ENCODE results near the gene CAND1.
A peak's percentile ranks its signal among the peaks of the same experiment; 100 is the strongest.

CAND1 gene

DNA sequence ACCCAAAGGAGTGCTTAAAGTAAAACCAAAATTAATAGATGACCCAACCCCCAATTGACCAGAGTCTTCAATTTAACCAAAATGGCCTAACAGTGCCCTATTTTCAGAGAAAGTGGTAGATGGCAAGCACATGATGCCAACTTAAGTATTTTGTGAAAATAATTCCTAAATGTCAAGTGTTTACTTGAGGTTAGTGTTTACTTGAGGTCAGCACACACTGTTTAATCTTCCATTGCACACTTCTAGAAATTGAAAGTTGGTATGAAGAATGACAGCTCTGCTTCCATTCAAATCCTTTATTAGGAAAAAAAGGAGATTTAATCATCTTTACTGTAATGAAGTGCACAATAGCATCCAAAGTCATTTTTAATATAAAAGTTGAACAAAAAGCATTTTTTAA lies 25.9 kb upstream of the CAND1 start:
- no peak for TF ChIP-seq CTCF (IDR thresholded peaks at IDR 0.05; ENCODE audit: insufficient read depth, low read depth, low read length, missing control alignments)
- H3K4me3 ChIP-seq (ENCODE audit: low read depth, low read length) = no peak overlapping the region
- no peak for DNase-seq (ENCODE audit: low read depth)

- DNase-seq (ENCODE audit: low read depth) = no peak
- TF ChIP-seq CTCF (IDR thresholded peaks at IDR 0.05; ENCODE audit: insufficient read depth, low read depth, low read length, missing control alignments) = no peak
- no peak overlapping the region for H3K4me3 ChIP-seq (ENCODE audit: low read depth, low read length)
These were observed 23.6 kb upstream of the CAND1 start for GRCh38 chr12:67245571-67245970.

- TF ChIP-seq CTCF (IDR thresholded peaks at IDR 0.05; ENCODE audit: insufficient read depth, low read depth, low read length, missing control alignments) = no peak
- no peak overlapping the region for H3K4me3 ChIP-seq (ENCODE audit: low read depth, low read length)
- no peak for DNase-seq (ENCODE audit: low read depth)
These were observed 18.1 kb upstream of the CAND1 start for GRCh38 chr12:67251012-67251411.

DNA sequence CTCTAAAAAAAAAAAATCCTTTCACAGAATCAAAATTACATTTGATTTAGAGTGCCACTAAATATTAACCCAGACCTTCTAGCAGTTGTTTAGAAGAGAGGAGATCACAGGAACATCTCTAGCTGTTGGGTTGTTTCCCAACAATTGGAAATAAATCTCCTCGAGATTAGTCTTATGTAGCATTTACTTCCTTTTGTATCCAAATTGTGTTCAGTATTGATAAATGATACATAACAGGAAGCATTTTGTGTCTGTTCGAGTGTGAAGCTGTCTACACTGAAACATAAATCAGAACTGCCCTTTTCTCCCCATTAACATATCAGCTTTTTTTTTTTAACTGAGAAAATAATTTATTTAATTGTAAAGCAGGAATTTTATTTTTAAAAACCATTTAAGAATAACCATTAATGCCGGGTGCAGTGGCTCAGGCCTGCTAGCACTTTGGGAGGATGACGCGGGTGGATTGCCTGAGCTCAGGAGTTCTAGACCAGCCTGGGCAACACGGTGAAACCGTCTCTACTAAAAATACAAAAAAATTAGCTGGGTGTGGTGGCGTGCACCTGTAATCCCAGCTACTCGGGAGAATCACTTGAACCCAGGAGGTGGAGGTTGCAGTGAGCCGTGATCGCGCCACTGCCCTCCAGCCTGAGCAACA lies 14.7 kb upstream of the CAND1 start:
- H3K4me3 ChIP-seq (ENCODE audit: low read depth, low read length) = no peak overlapping the region
- no peak for DNase-seq (ENCODE audit: low read depth)
- no peak for TF ChIP-seq CTCF (IDR thresholded peaks at IDR 0.05; ENCODE audit: insufficient read depth, low read depth, low read length, missing control alignments)

DNA sequence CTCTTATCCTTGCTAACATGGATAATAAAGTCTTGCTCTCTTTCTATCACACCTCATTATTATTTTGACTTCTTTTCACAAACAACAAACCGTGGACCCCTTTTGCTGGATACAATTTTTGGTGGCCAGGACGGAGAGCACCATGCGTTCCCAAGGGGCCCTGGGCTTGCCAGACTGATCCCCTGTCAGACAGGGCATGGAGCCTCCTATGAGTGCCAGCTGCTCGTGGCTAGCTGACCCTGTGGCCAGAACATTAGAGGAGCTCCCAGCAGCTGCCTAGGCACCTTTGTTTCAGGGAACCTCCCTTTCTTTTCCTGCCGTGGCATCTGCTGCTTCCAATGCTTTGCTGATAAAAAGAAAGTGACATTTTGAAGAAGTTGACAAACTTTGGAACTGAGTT lies 12.5 kb upstream of the CAND1 start:
- no peak overlapping the region for H3K4me3 ChIP-seq (ENCODE audit: low read depth, low read length)
- no peak for DNase-seq (ENCODE audit: low read depth)
- TF ChIP-seq CTCF (IDR thresholded peaks at IDR 0.05; ENCODE audit: insufficient read depth, low read depth, low read length, missing control alignments) = no peak

DNA sequence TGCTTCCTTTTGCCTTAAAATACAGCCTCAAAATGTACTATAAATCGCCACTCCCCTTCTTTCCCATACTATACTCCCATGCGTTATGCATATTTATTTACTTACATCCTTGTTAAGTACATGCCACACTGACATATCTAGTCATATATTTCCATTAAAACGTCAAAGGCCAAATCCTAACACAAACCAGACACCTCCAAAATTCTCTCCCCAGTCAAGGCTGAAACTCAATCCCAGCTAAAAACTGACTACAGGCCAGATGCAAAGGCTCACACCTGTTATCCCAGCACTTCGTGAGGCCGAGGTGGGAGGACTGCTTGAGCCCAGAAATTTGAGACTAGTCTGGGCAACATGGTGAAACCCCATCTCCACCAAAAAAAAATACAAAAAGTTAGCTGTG lies 5.7 kb upstream of the CAND1 start:
- no peak for TF ChIP-seq CTCF (IDR thresholded peaks at IDR 0.05; ENCODE audit: insufficient read depth, low read depth, low read length, missing control alignments)
- no peak overlapping the region for H3K4me3 ChIP-seq (ENCODE audit: low read depth, low read length)
- DNase-seq (ENCODE audit: low read depth) = no peak

DNA sequence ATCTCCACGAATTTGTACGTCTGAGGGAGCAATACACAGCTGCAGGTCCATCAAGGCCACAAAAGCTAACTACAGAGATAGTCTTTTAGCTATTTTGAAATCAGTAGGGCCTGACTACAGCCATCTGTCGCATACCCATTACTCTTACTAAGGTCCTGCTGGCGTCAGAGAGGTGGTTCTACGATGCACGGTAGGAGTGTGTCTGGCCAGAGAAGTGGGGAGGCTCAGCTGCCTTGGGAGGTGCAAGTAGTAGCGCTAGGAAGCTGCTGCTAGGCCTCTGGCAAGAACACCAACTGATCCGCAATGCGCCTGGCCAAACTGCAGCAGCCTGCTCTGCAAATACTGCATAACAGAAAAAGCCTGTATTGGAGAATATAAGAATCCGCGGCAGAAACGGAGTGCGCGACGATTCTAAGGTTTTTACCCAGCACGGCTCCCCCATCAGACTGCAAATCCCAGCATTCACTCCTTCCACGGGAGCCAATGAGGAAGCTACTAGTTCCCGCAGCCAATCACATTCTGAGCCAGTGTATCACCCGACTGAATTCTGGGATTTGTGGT lies 743 bp upstream of the CAND1 start:
- H3K4me3 ChIP-seq (ENCODE audit: low read depth, low read length) = peak overlapping the region; percentile 70
- TF ChIP-seq CTCF (IDR thresholded peaks at IDR 0.05; ENCODE audit: insufficient read depth, low read depth, low read length, missing control alignments) = no peak
- DNase-seq (ENCODE audit: low read depth) = peak; percentile 98

All from GM12865 (cell line).